ENCODE data around the gene DNM1L. TPM values are rescaled to one million over a fixed set of nuclear protein-coding genes. Genes with fewer than 3 reads are reported as not detected.

DNM1L gene
- total RNA-seq, 1 experiment from 2014 or later: 102 TPM

- intact Hi-C loops (cut with micrococcal nuclease; ENCODE audit: unreplicated experiment): no loop called here
- ChIA-PET CTCF (no interaction called here), POLR2A (ENCODE audit: low non-redundant PET) (no interaction called here)
- Histone ChIP-seq H3K4me1 (ENCODE audit: insufficient read depth, low read length, poor library complexity, severe bottlenecking) (peaks cover 10% of the 10 kb centered on the region), H3K9me3 (ENCODE audit: low read depth, low read length, poor library complexity, severe bottlenecking) (no peaks in the 10 kb centered on the region), H3K27me3 (replicated peaks; ENCODE audit: insufficient read depth, low read depth, low read length, poor library complexity) (no peaks in the 10 kb centered on the region), H3K4me3 (ENCODE audit: low read depth, low read length, poor library complexity, severe bottlenecking) (peak overlapping the region; percentile 86), H3K27ac (ENCODE audit: low read depth, low read length, poor library complexity, severe bottlenecking) (no peak overlapping the region), H3K36me3 (ENCODE audit: insufficient read depth, low read length, poor library complexity, severe bottlenecking) (peaks cover 9% of the 10 kb centered on the region)
- no TSS peak for BruUV-seq (replicated peaks)
- no peak for DNase-seq (ENCODE audit: low spot score)
- TF ChIP-seq CTCF (conservative IDR thresholded peaks at IDR 0.05; ENCODE audit: low read depth, low read length): no peak
Measured at GRCh38 chr12:32681272-32681671, 2.2 kb downstream of the DNM1L start.

GRCh38 chr12:32686340-32686739 is 7.2 kb downstream of the DNM1L start:
- H3K27me3 ChIP-seq (replicated peaks; ENCODE audit: insufficient read depth, low read depth, low read length, poor library complexity): no peaks in the 10 kb centered on the region
- intact Hi-C loops (cut with micrococcal nuclease; ENCODE audit: unreplicated experiment): no loop called here
- POLR2A ChIA-PET (ENCODE audit: low non-redundant PET): no interaction called here
- peaks cover 9% of the 10 kb centered on the region for H3K36me3 ChIP-seq (ENCODE audit: insufficient read depth, low read length, poor library complexity, severe bottlenecking)
- no TSS peak for BruUV-seq (replicated peaks)
- TF ChIP-seq EZH2 (IDR thresholded peaks at IDR 0.05; ENCODE audit: borderline replicate concordance, low read depth, low read length, poor library complexity, severe bottlenecking): no peak
- TF ChIP-seq CTCF (conservative IDR thresholded peaks at IDR 0.05; ENCODE audit: low read depth, low read length): no peak
- H3K9me3 ChIP-seq (ENCODE audit: low read depth, low read length, poor library complexity, severe bottlenecking): no peaks in the 10 kb centered on the region
- no peaks in the 10 kb centered on the region for H3K4me1 ChIP-seq (ENCODE audit: insufficient read depth, low read length, poor library complexity, severe bottlenecking)
- no peak overlapping the region for H3K27ac ChIP-seq (ENCODE audit: low read depth, low read length, poor library complexity, severe bottlenecking)
- no peak overlapping the region for H3K4me3 ChIP-seq (ENCODE audit: low read depth, low read length, poor library complexity, severe bottlenecking)
- no peak for DNase-seq (ENCODE audit: low spot score)
- CTCF ChIA-PET: no interaction called here

- no peak for DNase-seq (ENCODE audit: low spot score)
- H3K9me3 ChIP-seq (ENCODE audit: low read depth, low read length, poor library complexity, severe bottlenecking): no peaks in the 10 kb centered on the region
- ChIA-PET CTCF (no interaction called here), POLR2A (ENCODE audit: low non-redundant PET) (no interaction called here)
- H3K4me1 ChIP-seq (ENCODE audit: insufficient read depth, low read length, poor library complexity, severe bottlenecking): no peaks in the 10 kb centered on the region
- BruUV-seq (replicated peaks): no TSS peak
- H3K36me3 ChIP-seq (ENCODE audit: insufficient read depth, low read length, poor library complexity, severe bottlenecking): peaks cover 9% of the 10 kb centered on the region
- no peak overlapping the region for H3K27ac ChIP-seq (ENCODE audit: low read depth, low read length, poor library complexity, severe bottlenecking)
- H3K4me3 ChIP-seq (ENCODE audit: low read depth, low read length, poor library complexity, severe bottlenecking): no peak overlapping the region
- TF ChIP-seq EZH2 (IDR thresholded peaks at IDR 0.05; ENCODE audit: borderline replicate concordance, low read depth, low read length, poor library complexity, severe bottlenecking): no peak
- no peak for TF ChIP-seq CTCF (conservative IDR thresholded peaks at IDR 0.05; ENCODE audit: low read depth, low read length)
- H3K27me3 ChIP-seq (replicated peaks; ENCODE audit: insufficient read depth, low read depth, low read length, poor library complexity): no peaks in the 10 kb centered on the region
- intact Hi-C loops (cut with micrococcal nuclease; ENCODE audit: unreplicated experiment): no loop called here
Measured at GRCh38 chr12:32688786-32689185, 9.7 kb downstream of the DNM1L start.

All from A673 (cell line).